ENCODE measurements around the gene CELSR3. TPM values are rescaled to one million over a fixed set of nuclear protein-coding genes. Genes with fewer than 3 reads are reported as not detected.
A peak's percentile ranks its signal among the peaks of the same experiment; 100 is the strongest.

CELSR3 gene, protein sequence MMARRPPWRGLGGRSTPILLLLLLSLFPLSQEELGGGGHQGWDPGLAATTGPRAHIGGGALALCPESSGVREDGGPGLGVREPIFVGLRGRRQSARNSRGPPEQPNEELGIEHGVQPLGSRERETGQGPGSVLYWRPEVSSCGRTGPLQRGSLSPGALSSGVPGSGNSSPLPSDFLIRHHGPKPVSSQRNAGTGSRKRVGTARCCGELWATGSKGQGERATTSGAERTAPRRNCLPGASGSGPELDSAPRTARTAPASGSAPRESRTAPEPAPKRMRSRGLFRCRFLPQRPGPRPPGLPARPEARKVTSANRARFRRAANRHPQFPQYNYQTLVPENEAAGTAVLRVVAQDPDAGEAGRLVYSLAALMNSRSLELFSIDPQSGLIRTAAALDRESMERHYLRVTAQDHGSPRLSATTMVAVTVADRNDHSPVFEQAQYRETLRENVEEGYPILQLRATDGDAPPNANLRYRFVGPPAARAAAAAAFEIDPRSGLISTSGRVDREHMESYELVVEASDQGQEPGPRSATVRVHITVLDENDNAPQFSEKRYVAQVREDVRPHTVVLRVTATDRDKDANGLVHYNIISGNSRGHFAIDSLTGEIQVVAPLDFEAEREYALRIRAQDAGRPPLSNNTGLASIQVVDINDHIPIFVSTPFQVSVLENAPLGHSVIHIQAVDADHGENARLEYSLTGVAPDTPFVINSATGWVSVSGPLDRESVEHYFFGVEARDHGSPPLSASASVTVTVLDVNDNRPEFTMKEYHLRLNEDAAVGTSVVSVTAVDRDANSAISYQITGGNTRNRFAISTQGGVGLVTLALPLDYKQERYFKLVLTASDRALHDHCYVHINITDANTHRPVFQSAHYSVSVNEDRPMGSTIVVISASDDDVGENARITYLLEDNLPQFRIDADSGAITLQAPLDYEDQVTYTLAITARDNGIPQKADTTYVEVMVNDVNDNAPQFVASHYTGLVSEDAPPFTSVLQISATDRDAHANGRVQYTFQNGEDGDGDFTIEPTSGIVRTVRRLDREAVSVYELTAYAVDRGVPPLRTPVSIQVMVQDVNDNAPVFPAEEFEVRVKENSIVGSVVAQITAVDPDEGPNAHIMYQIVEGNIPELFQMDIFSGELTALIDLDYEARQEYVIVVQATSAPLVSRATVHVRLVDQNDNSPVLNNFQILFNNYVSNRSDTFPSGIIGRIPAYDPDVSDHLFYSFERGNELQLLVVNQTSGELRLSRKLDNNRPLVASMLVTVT (N-terminal part only)
- polyA plus RNA-seq (2013), result 1.2 TPM

DNA sequence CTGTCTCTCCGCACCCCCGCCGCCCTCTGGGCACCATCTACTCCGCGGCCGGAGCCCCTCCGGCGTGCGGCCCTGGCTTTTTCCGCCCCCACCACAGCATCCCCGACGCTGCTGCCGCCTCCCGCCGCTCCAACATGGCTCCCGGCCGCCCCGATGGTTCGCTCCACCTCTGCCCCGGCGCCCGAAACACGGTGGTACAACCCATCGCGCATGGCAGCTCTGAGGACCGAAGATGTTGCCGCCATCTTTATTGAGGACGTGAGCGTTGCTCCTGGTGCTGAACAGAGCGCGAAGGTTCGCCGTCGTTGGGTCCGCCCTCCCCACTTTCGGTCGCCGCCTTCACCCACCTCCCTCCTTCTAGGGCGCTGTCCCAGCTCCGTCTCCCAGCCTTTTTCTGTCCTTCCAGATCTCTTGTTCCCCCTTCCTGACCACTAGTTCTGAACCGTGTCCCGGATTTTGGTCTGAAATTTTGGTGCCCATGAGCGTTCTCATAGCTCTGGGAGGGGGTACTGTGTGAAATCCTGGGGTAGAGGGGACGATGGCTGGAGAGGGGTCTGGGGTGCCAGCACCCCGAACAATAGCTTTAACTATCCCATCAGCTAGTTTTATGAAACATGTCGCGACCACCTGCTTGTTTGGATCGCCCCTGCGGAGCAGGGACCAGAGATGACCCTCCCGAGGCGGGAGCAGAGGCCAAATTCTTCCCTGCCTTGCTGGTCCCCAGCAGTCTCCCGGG is at the start of gene CELSR3:
TSS of gene CELSR3 (minus strand) at position 134 of the 736 bp plus-strand sequence. CDS start 252 bp downstream, outside the sequence.
- whole genome bisulfite sequencing (ENCODE audit: insufficient coverage), result 3% methylated on average over 28 of the region's 52 CpGs
- ChIA-PET CTCF (interaction anchor here (1.2 to 4.6 kb wide), 4 partner anchors 12 to 23 kb away, joined by 3 to 25 read pairs (median 4); partner anchors contain the start of gene NCKIPSD), POLR2A (interaction anchor here (1.2 to 1.8 kb wide), 2 partner anchors 12 to 16 kb away, joined by 3 to 4 read pairs; no protein-coding TSS in a partner anchor)
- peak; percentile 77 to 82 (median 78) for DNase-seq
- Histone ChIP-seq H3K27ac (ENCODE audit: insufficient read depth in 1 of 2, low read depth in 1 of 2, low read length in 2 of 2, poor library complexity in 1 of 2, severe bottlenecking in 2 of 2) (peak within 1 kb of the TSS in 1 of 2 experiments; percentile 64), H3K36me3 (ENCODE audit: control insufficient read depth in 4 of 4, insufficient read depth in 4 of 4, low read length in 3 of 4) (no peaks in the 10 kb centered on the region), H3K4me1 (ENCODE audit: control extremely low read depth in 1 of 4, control insufficient read depth in 4 of 4, insufficient read depth in 4 of 4, low read length in 3 of 4) (peaks cover 0 to 31% (median 30%) of the 10 kb centered on the region in 4 experiments), H3K4me3 (ENCODE audit: control insufficient read depth in 1 of 7, extremely low read depth in 1 of 7, insufficient read depth in 4 of 7, low read depth in 2 of 7, low read length in 6 of 7) (peak within 1 kb of the TSS; percentile 24 to 81 (median 68)), H3K27me3 (replicated peaks in 2 of 5; ENCODE audit: control insufficient read depth in 4 of 5, insufficient read depth in 5 of 5, low read length in 4 of 5) (peaks cover 2 to 47% (median 11%) of the 10 kb centered on the region in 5 experiments), H3K9me3 (ENCODE audit: control extremely low read depth in 1 of 5, control insufficient read depth in 4 of 5, insufficient read depth in 2 of 5, low read depth in 1 of 5, low read length in 4 of 5) (peaks cover 0 to 4% (median 0%) of the 10 kb centered on the region in 5 experiments)

DNA sequence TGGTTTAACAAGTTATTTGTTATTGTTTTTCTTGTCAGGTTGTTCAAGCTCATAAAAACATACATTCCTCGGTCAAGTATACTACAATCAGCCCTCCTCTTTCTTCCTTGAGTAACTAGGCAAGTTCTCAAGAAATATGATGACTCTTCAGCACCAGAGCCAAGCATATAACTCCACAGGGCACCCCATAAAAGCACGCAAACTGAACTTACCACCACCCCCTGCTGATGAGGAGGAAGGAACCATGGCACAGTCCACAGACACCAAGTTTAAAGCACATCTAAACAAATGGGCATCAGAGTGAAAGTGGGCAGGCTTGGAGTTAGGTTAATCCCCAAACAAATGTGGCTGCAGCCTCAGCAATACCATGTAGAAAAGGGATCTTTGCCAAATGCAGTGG is 49.0 kb upstream of the CELSR3 start:
- H3K36me3 ChIP-seq (ENCODE audit: control insufficient read depth in 4 of 4, insufficient read depth in 4 of 4, low read length in 3 of 4), result peaks cover 8 to 62% (median 44%) of the 10 kb centered on the region in 4 experiments
- POLR2A ChIA-PET, result no interaction called here
- CTCF ChIA-PET, result interaction anchor here (1.7 kb wide), 1 partner anchor 25 kb away, joined by 5 read pairs; the partner anchor contains the start of gene NCKIPSD

GRCh38 chr3:48709051-48709461 is 46.4 kb upstream of the CELSR3 start:
- Histone ChIP-seq H3K4me3 (ENCODE audit: control insufficient read depth in 1 of 7, extremely low read depth in 1 of 7, insufficient read depth in 4 of 7, low read depth in 2 of 7, low read length in 6 of 7) (no peak overlapping the region), H3K4me1 (ENCODE audit: control extremely low read depth in 1 of 4, control insufficient read depth in 4 of 4, insufficient read depth in 4 of 4, low read length in 3 of 4) (peaks cover 0 to 7% (median 0%) of the 10 kb centered on the region in 4 experiments), H3K9me3 (ENCODE audit: control extremely low read depth in 1 of 5, control insufficient read depth in 4 of 5, insufficient read depth in 2 of 5, low read depth in 1 of 5, low read length in 4 of 5) (no peaks in the 10 kb centered on the region), H3K27ac (ENCODE audit: insufficient read depth in 1 of 2, low read depth in 1 of 2, low read length in 2 of 2, poor library complexity in 1 of 2, severe bottlenecking in 2 of 2) (no peak overlapping the region), H3K27me3 (replicated peaks in 2 of 5; ENCODE audit: control insufficient read depth in 4 of 5, insufficient read depth in 5 of 5, low read length in 4 of 5) (no peaks in the 10 kb centered on the region), H3K36me3 (ENCODE audit: control insufficient read depth in 4 of 4, insufficient read depth in 4 of 4, low read length in 3 of 4) (peaks cover 8 to 64% (median 46%) of the 10 kb centered on the region in 4 experiments)
- DNase-seq, result no peak
- ChIA-PET POLR2A (interaction anchor here (0.6 to 1.5 kb wide), 2 partner anchors 18 to 159 kb away, joined by 3 read pairs; no protein-coding TSS in a partner anchor), CTCF (interaction anchor here (1.4 to 2.1 kb wide), 3 partner anchors 11 to 31 kb away, joined by 4 to 7 read pairs (median 5); no protein-coding TSS in a partner anchor)
- WGBS (ENCODE audit: insufficient coverage), result 90% methylated on average over 7 of the region's 7 CpGs

More for the DNA sequence above, 49.0 kb upstream of the CELSR3 start:
- H3K9me3 ChIP-seq (ENCODE audit: control extremely low read depth in 1 of 5, control insufficient read depth in 4 of 5, insufficient read depth in 2 of 5, low read depth in 1 of 5, low read length in 4 of 5), result no peaks in the 10 kb centered on the region
- no peak for DNase-seq
- no peaks in the 10 kb centered on the region for H3K27me3 ChIP-seq (replicated peaks in 2 of 5; ENCODE audit: control insufficient read depth in 4 of 5, insufficient read depth in 5 of 5, low read length in 4 of 5)
- H3K27ac ChIP-seq (ENCODE audit: insufficient read depth in 1 of 2, low read depth in 1 of 2, low read length in 2 of 2, poor library complexity in 1 of 2, severe bottlenecking in 2 of 2), result no peak overlapping the region
- no peak overlapping the region for H3K4me3 ChIP-seq (ENCODE audit: control insufficient read depth in 1 of 7, extremely low read depth in 1 of 7, insufficient read depth in 4 of 7, low read depth in 2 of 7, low read length in 6 of 7)
- H3K4me1 ChIP-seq (ENCODE audit: control extremely low read depth in 1 of 4, control insufficient read depth in 4 of 4, insufficient read depth in 4 of 4, low read length in 3 of 4), result peaks cover 7 to 18% (median 8%) of the 10 kb centered on the region in 4 experiments
- WGBS (ENCODE audit: insufficient coverage), result no CpG with 5 or more reads among the region's 2 CpGs

DNA sequence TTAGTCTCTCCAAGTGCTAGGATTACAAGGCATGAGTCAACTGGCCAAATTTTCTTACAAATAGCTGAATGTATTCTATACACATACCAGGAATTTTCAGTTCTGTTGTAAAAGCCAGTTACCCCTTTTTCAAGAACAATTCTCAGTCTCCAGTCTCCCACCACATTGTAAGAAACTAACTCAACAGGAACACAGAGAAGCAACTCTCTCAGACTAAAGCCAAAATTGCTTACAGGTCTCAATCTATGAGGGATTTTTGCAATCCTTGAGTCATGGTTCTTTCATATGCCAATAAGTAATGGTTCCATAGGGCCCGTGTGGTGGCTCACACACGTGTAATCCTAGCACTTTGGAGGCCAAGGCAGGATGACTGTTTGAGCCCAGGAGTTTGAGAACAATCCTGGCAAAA is 45.8 kb upstream of the CELSR3 start:
- DNase-seq, result no peak
- Histone ChIP-seq H3K27ac (ENCODE audit: insufficient read depth in 1 of 2, low read depth in 1 of 2, low read length in 2 of 2, poor library complexity in 1 of 2, severe bottlenecking in 2 of 2) (peak overlapping the region in 1 of 2 experiments; percentile 61), H3K9me3 (ENCODE audit: control extremely low read depth in 1 of 5, control insufficient read depth in 4 of 5, insufficient read depth in 2 of 5, low read depth in 1 of 5, low read length in 4 of 5) (no peaks in the 10 kb centered on the region), H3K4me3 (ENCODE audit: control insufficient read depth in 1 of 7, extremely low read depth in 1 of 7, insufficient read depth in 4 of 7, low read depth in 2 of 7, low read length in 6 of 7) (no peak overlapping the region), H3K4me1 (ENCODE audit: control extremely low read depth in 1 of 4, control insufficient read depth in 4 of 4, insufficient read depth in 4 of 4, low read length in 3 of 4) (peaks cover 0 to 7% (median 0%) of the 10 kb centered on the region in 4 experiments), H3K27me3 (replicated peaks in 2 of 5; ENCODE audit: control insufficient read depth in 4 of 5, insufficient read depth in 5 of 5, low read length in 4 of 5) (no peaks in the 10 kb centered on the region), H3K36me3 (ENCODE audit: control insufficient read depth in 4 of 4, insufficient read depth in 4 of 4, low read length in 3 of 4) (peaks cover 8 to 64% (median 45%) of the 10 kb centered on the region in 4 experiments)
- ChIA-PET POLR2A (interaction anchor here (1.0 kb wide), 1 partner anchor 8 kb away, joined by 3 read pairs; no protein-coding TSS in a partner anchor), CTCF (interaction anchor here (1.0 to 2.1 kb wide), 5 partner anchors 9 to 31 kb away, joined by 3 to 7 read pairs (median 4); no protein-coding TSS in a partner anchor)
- WGBS (ENCODE audit: insufficient coverage), result 100% methylated on average over 2 of the region's 2 CpGs

DNA sequence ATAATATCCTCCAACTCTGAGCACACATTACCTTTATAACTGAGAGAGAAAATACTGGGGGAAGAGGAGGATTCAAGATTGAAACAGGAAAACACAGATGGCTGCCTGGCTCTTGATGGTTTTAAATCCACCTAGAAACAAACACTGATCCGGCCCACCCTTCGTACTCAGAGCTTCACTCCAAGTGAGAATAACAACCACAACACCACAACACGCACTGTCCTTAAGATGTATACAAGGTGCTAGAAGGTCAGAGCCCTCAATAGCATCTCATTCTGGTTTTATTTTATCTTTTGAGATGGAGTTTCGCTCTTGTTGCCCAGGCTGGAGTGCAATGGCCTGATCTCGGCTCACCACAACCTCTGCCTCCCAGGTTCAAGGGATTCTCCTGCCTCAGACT is 44.5 kb upstream of the CELSR3 start:
- ChIA-PET POLR2A (interaction anchor here (1.2 kb wide), 1 partner anchor 10 kb away, joined by 3 read pairs; the partner anchor contains the start of gene IP6K2), CTCF (interaction anchor here (1.1 to 2.1 kb wide), 2 partner anchors 9 to 33 kb away, joined by 4 to 5 read pairs; no protein-coding TSS in a partner anchor)

More for the DNA sequence above, 44.5 kb upstream of the CELSR3 start:
- H3K36me3 ChIP-seq (ENCODE audit: control insufficient read depth in 4 of 4, insufficient read depth in 4 of 4, low read length in 3 of 4), result peaks cover 5 to 62% (median 40%) of the 10 kb centered on the region in 4 experiments
- peaks cover 0 to 1% (median 0%) of the 10 kb centered on the region in 4 experiments for H3K4me1 ChIP-seq (ENCODE audit: control extremely low read depth in 1 of 4, control insufficient read depth in 4 of 4, insufficient read depth in 4 of 4, low read length in 3 of 4)
- no peaks in the 10 kb centered on the region for H3K27me3 ChIP-seq (replicated peaks in 2 of 5; ENCODE audit: control insufficient read depth in 4 of 5, insufficient read depth in 5 of 5, low read length in 4 of 5)
- WGBS (ENCODE audit: insufficient coverage), result 94% methylated on average over 4 of the region's 5 CpGs
- H3K27ac ChIP-seq (ENCODE audit: insufficient read depth in 1 of 2, low read depth in 1 of 2, low read length in 2 of 2, poor library complexity in 1 of 2, severe bottlenecking in 2 of 2), result no peak overlapping the region
- no peak overlapping the region for H3K4me3 ChIP-seq (ENCODE audit: control insufficient read depth in 1 of 7, extremely low read depth in 1 of 7, insufficient read depth in 4 of 7, low read depth in 2 of 7, low read length in 6 of 7)
- H3K9me3 ChIP-seq (ENCODE audit: control extremely low read depth in 1 of 5, control insufficient read depth in 4 of 5, insufficient read depth in 2 of 5, low read depth in 1 of 5, low read length in 4 of 5), result no peaks in the 10 kb centered on the region
- no peak for DNase-seq

Measured in common myeloid progenitor, CD34-positive (primary cell).